Gastroesophageal sphincter (tissue), 3 donors: Measurements from ENCODE around the gene ZNF567.

Source experiments
- CTCF ChIP-seq, 4 experiments: fragments of 200-600 bp in 2 of 4; fragments of 450-650 bp in 2 of 4; sonication (generic) in 1 of 4; IDR thresholded peaks; one replicate each; pipeline ENCODE4 v1.5.1; 2017 to 2019; ENCODE audit warnings: antibody characterized with exemption in 4 of 4, mild to moderate bottlenecking in 2 of 4, moderate library complexity in 2 of 4
- POLR2A ChIP-seq, 2 donors: fragments of 450-650 bp; IDR thresholded peaks; one replicate each; pipeline ENCODE4 v1.6.1; 2017; ENCODE audit warnings: antibody characterized with exemption in 2 of 2, mild to moderate bottlenecking in 2 of 2, moderate library complexity in 1 of 2

- TF ChIP-seq CTCF (IDR thresholded peaks at IDR 0.05) = no peak
- TF ChIP-seq POLR2A (IDR thresholded peaks at IDR 0.05) = no peak
Observed at GRCh38 chr19:36652958-36653357, 34.5 kb upstream of the ZNF567 start.
